HG03354 (cell line): ENCODE measurements around the gene EPGN.

Experiments used
- ATAC-seq: cut with Tn5 transposase; IDR thresholded peaks from one replicate; pipeline ENCODE4 v1.9.1; 2021; ENCODE audit warnings: mild to moderate bottlenecking; ENCODE audit not compliant: unreplicated experiment, poor library complexity, severe bottlenecking

Gene EPGN

DNA sequence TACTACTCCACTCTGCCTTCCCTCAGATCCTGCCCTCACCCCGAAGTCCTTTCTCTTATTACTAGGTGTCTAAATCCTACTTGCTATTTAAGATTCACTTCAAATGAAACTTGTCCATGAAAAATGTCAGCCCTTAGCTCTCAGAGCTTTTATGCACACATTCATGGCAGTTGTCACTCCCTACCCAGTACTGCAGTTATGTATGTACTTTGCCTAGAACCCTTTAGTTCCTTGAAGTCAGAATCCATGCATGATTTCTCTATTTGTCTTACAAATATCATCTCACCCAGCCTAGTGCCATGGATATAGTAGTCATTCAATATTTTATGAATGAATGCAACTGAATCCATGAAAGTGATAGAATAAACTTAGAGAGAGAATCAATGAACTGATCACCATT is 3.3 kb upstream of the EPGN start:
- no peak for ATAC-seq

DNA sequence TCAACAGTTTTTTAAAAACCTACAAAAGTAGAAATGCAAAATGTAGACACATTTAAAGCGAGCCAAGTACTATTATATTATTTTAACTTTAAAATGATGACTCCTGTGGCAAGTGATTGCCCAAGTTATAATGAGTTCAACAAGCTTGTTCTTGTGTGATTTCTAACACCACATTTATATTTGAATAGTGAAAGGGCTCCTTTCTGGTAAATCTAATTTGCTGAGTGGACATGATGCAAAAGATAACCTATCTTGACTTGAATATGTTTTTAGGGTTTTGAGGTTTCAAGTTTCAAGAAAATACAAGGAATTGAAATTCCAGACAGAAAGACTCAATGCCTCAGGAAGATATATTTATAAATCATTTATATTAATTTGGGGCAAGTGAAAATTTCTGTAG is 1.1 kb upstream of the EPGN start:
- no peak for ATAC-seq

- no peak for ATAC-seq
Measured at GRCh38 chr4:74309223-74309622, 953 bp downstream of the EPGN start.

DNA sequence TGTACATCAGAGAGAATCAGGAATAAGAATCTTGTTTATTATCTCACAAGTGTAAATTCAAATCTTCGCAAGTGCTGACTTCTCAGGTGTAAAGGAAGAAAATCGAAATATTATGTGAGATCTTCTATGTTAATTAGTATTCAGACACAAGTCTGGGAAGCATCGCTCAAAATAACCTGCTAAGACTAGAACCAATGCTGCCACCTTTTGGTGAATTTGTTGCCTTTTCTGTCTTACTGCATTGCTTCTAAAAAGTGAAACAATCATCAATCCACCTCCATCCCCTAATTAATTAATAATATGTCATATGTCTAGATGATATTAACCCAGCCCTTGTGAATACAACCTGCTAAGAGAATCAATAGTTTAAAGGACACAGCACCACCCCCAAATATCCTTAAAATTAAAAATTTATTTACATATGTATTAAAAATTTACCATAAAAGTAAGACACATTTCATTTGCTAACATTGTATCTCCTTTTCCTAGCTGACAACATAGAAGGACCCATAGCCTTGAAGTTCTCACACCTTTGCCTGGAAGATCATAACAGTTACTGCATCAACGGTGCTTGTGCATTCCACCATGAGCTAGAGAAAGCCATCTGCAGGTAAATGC is 3.5 kb downstream of the EPGN start:
- no peak for ATAC-seq

DNA sequence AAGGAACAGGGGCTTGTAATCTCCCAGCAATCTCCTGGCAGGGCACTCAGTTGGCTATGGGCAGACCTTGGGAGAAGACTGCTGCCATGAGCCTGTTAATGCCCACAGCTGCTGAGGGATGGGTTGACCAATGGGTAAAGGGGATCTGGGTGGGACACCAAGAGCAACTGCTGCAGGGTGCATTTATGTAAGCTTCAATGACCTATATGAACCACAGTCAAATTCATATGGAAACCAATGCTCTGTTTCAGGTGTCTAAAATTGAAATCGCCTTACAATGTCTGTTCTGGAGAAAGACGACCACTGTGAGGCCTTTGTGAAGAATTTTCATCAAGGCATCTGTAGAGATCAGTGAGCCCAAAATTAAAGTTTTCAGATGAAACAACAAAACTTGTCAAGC is 6.1 kb downstream of the EPGN start:
- no peak for ATAC-seq

- ATAC-seq: no peak
Measured at GRCh38 chr4:74314944-74315343, 6.7 kb downstream of the EPGN start.

DNA sequence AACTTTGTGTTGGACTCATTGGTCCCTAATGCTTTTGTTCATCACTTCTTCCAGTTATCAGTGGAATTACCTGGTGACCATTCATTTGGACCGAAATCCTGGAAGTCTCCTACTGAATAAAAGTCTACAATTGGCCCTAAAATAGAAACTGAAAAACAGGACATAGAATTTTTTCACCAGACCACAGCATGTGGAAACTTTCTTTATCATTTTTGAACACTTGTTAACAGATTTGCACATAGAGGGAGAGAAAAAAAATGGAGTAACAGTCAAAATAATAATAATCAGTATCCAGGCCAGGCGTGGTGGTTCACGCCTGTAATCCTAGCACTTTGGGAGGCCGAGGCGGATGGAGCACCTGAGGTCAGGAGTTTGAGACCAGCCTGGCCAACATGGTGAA is 7.1 kb downstream of the EPGN start:
- ATAC-seq: no peak

DNA sequence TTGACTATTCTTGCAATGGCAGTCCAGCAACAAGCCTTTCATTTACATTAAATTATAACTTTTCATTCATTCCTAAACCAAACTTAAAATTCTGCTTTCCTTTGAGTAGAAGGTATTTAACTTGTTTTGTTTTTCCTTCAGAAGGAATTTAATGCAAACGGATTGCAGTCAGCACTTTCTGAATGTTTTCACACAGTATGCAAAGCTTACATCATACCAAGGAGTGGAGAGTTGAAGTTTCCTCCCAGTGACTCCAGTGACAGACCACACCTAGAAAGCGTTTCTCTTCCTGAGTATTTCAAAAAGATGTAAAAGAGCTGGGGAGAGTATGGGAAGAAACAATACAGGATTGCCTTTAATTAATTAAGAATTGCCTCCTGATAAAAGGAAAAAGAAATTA is 8.1 kb downstream of the EPGN start:
- ATAC-seq: no peak

DNA sequence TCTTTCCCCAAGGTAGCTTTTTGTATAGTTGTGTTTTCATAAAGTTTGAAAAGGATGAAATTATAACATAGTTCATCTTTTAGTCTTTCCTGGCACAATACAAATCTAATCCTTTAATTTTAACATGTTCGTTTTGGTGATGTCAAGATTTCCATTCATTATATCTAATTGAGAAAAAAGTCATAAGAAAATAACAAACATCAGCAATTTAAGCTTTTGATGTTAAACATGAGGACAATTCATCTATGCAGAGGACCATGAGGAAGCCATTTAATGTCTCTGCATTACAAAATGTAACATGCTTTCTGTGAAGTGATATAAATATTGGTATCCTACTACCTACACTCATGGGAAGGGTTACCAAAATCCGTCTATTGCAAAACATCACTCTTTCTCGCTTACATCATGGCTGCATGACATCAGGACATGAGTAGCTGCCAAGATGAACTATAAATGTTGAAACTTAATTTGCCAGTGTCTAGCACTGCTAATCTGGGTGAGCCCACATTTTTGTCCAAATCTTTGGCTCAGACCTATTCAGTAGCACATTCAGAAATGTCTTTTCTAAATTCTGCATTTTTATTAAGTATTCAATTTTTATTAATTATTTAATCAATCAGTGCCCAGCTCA is 9.5 kb downstream of the EPGN start:
- ATAC-seq: no peak

DNA sequence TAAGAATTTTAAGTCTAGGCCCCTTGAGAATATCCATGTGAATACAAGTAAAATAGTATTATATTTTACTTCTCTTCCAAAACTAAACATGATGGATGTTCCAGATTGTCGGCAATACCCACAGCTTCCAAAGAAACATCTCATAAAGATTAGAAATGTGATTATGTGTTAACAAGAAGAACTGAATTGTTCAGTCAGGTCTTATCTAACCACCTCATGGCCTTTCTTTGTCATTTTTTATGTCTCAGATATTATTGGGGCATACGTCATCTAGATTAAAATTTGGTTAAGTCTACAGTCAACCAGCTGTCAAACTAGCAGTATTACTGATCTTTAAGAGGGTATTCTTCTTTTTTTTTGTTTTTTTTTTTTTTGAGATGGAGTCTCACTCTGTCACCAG is 10.0 kb downstream of the EPGN start:
- ATAC-seq: no peak

- ATAC-seq: no peak
Measured at GRCh38 chr4:74319470-74319869, 11.2 kb downstream of the EPGN start.

- ATAC-seq: peak; percentile 80
Measured at GRCh38 chr4:74320559-74321118, 12.4 kb downstream of the EPGN start.

DNA sequence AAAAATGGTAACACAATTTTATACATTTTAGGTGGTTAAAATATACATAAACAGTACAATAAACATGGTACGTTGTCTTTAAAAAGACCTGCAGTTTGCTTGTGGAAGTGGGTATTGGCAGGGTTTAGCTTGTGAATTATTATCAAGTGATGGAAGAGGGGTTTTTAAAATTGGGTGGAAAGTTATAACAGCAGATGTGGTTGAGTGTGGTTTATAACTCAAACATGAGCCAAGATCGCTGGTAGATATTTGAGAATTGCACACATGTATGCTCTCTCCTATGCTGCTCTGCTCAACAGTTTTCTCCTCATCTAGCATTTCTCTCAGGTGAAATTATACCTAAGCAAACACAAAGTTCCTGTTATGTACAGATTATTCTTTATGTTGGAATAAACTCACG is 14.0 kb downstream of the EPGN start:
- no peak for ATAC-seq

DNA sequence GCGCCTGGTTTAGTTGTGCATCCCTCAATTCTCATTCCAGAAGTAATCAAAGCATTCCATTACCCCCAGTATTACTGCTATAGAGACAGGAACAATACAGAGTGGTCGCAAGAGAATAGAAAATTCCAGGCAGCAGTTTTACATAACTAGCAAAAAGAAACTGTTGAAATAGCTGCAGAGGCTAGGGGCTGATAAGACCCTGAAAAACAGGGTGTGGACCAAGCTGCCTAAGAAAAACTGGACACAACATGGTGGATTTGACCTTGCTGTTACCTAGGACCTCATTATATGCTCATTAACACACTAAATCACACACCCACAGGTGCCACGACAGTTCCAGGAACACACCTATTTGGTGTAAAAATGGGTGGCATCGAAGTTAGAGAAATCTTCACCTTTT is 15.4 kb downstream of the EPGN start:
- no peak for ATAC-seq

GRCh38 chr4:74324262-74324661 is 16.0 kb downstream of the EPGN start:
- ATAC-seq: no peak

DNA sequence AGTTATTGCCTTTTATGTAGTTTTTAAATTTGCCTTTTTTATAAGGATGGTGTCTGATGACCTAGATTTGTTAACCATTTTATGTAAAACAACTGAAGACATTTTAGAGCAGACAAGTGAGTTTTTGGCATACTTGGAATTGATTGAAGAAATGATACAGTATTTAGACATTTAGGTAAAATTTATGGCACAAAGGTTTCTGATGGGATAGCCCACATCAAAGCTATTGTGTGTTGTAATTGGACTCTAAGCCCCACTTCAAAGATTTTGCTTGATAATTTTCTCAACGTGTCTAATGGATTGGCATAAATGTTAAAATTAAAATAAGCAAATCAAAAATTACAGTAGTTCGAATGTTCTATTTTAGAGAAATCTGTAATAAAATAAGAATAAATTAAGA is 17.6 kb downstream of the EPGN start:
- no peak for ATAC-seq

DNA sequence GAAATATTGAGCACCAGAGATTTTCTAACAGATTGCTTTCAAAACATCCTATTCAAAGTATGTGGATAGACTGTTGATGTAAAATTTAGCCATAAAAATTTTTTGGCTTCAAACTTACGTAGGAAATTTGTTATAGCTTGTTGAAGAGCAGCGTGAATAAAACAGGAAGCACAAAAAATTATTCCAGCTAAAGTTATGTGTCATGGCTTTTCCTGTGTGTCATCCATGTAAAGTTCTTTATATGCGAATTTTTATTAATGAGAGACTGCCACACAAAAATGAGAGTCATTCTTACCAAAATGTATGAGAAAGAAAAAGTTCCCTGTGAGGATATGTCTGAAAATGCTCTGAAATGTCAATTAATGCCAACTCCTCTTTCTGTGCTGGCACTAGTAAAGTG is 19.5 kb downstream of the EPGN start:
- ATAC-seq: no peak

DNA sequence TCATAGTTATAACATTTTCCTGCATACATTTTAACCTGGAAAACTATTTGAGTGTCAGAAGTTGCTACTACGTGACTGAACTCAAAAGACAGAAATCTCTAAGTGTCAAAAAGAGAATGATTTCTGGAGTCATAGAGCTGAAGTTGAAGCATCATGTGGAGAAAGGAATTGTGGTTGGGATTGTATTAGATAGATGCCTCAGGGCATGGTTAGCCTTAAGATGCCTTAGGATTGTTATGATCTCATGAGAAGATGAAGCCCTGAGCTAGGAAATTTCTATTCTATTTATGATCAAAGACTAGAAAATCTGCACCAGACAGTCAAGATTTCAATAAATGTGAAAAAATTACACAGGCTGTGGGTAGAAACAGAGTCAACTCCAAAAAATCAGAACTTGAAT is 20.2 kb downstream of the EPGN start:
- ATAC-seq: no peak

DNA sequence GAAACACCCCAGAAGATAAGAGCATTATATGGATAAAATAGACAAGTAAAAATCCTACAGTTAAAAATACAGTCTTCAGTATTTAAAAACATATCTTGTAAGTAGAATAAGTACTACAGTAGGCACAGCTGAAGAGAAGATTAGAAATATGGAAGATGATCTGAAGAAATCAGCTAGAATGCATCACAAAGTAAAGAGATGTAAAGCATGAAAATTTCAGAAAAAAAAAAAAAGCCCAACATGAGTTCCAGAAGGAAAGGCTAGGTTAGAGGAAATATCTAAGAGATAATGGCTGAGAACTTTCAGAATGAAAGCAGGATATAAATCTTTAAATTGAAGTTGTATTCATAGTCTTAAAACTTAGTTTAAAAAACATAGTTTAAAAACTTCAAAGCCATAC is 21.0 kb downstream of the EPGN start:
- ATAC-seq: no peak

- ATAC-seq: no peak
Measured at GRCh38 chr4:74330295-74330750, 22.1 kb downstream of the EPGN start.

GRCh38 chr4:74331252-74331651 is 23.0 kb downstream of the EPGN start:
- ATAC-seq: no peak

- ATAC-seq: no peak
Measured at GRCh38 chr4:74331944-74332343, 23.7 kb downstream of the EPGN start.
